Measurements from ENCODE around the gene NMT1.

NMT1 gene

DNA sequence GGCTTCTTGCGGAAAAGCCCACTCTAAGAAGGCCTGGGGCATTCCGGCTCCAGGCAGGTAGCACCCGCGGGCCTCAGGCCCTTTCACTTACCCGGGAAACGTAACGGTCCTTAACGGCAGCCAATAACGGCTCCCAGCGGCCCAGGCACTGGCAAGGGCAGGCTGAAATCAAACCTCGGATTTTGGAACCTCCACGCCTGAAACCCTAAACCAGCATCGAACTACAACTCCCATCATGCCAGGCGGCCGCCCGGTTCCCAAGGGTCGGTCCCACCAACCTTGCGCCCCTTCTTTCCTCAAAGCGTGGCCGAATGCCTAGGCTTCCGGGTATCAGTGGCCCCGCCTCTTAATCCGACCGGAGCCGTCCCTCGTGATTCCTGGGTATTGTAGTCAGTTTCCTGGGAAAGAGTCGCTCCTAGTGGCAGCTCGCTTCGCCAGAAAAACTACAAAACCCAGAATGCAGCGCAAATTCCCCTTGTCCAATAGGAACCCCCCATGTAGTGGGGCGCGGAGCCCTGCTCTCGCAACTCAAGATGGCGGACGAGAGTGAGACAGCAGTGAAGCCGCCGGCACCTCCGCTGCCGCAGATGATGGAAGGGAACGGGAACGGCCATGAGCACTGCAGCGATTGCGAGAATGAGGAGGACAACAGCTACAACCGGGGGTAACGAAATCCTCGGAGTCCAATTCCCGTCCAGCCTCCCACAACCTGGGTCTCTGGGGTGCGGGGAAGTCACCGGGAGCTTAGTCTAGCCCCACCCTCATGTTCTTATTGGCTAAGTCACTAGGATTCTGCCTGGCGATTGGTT lies at the start of gene NMT1:
NMT1 (plus strand) TSS at position 521 of the 809 bp plus-strand sequence; CDS start at position 534, 13 bp downstream.
- no peak for TF ChIP-seq Cebpa-rat (IDR thresholded peaks at IDR 0.05)
- peak within 1 kb of the TSS; percentile 91 for H3K27ac ChIP-seq
- peaks cover 39% of the 10 kb centered on the region for H4K20me1 ChIP-seq

DNA sequence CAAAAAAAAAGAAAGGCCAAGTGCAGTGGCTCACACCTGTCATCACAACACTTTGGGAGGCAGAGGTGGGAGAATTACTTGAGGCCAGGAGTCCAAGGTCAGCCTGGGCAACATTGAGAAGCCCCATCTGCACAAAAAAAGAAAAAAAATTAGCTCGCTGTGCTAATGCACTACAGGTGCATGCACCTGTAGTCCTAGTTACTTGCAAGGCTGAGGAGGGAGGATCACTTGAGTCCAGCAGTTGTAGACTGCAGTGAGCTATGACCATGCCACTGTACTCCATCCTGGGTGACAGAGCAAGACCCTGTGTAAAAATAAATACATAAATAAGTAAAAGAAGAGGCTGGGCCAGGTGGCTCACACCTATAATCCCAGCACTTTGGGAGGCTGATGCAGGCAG lies 49.4 kb upstream of the NMT1 start:
- Histone ChIP-seq H3K27ac (no peak overlapping the region), H3K9ac (no peak overlapping the region), H3K9me3 (no peaks in the 10 kb centered on the region), H3K27me3 (no peaks in the 10 kb centered on the region), H4K20me1 (no peaks in the 10 kb centered on the region), H3K4me1 (no peaks in the 10 kb centered on the region), H3K36me3 (no peaks in the 10 kb centered on the region), H3K4me2 (no peak overlapping the region), H3K4me3 (no peak overlapping the region)
- TF ChIP-seq Cebpa-rat (IDR thresholded peaks at IDR 0.05), result no peak

More for the DNA sequence above, at the start of gene NMT1:
- H3K4me2 ChIP-seq, result peak within 1 kb of the TSS; percentile 93
- H3K4me1 ChIP-seq, result peaks cover 40% of the 10 kb centered on the region
- H3K9ac ChIP-seq, result peak within 1 kb of the TSS; percentile 90
- peak within 1 kb of the TSS; percentile 78 for H3K4me3 ChIP-seq
- H3K27me3 ChIP-seq, result no peaks in the 10 kb centered on the region
- no peaks in the 10 kb centered on the region for H3K9me3 ChIP-seq
- peaks cover 18% of the 10 kb centered on the region; the same call in 1 of the 2 replicates for H3K36me3 ChIP-seq

DNA sequence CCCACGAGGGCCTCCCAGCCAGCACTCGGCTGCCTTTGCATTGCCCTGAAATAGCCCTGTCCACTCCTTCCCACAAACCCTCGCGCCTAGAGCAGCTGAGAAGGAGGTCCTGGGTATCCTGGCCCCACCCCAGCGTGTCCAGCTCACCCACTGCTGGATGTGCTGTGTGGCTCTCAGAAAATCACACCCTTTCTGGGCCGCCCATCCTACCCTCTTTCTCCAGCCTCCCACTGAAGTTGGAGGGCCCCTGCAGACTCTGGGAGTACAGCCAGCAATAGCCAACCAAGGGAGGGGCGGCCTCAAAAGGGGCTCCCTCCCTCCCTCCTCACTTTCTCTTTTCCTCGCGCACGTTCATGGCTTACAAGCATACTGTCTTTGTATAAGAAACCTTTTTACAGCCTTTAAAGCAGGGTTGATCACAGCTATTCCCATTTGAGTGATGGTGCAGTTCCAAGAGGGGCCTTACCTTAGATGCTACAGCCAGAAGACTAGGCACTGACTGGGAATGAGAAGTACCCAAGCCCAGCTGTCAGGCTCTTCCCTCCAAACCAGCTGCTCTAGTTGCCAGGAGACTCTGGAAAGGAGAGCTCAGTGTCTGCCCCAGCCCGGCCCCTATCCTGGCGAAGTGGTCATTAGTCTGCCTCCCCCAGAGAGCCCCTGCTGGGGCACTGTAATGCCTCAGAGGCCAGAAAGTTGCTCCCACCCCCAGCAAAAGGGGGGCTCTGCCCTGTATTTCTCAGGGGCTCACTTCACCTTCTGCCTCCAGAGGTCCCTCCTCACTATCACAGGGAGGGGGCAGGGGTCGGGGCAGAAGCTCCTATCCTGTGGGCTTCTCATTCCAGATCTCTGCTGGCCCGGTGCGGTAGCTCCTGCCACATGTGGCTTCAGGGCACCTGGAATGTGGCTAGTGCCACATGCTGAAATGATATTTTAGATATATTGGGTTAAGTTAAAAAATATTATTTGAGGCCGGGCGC lies 47.8 kb upstream of the NMT1 start:
- H3K27ac ChIP-seq, result no peak overlapping the region

DNA sequence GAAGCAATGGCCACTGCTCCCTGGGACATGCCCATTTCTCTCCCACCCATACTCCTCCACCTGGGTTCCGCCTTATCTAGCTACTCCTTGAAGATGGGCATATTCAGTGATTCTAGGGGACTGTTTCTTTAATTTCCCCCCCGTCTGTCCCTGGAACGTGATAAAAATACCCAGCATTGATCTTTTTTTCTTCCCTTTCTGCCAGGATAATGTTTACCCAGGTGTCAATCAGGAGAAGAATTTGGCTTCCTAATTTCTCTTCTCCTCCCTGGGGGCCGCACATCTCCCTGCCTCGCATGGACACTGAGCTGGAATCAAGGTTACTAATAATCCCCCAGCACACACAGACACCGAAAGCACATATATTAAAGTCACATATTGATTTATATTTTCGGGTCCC lies 44.9 kb upstream of the NMT1 start:
- H3K4me1 ChIP-seq, result peaks cover 17% of the 10 kb centered on the region
- H3K27me3 ChIP-seq, result peaks cover 41% of the 10 kb centered on the region
- no peak overlapping the region for H3K9ac ChIP-seq
- H3K4me2 ChIP-seq, result no peak overlapping the region
- TF ChIP-seq Cebpa-rat (IDR thresholded peaks at IDR 0.05), result no peak
- H3K9me3 ChIP-seq, result no peaks in the 10 kb centered on the region
- H3K27ac ChIP-seq, result no peak overlapping the region
- H4K20me1 ChIP-seq, result peaks cover 35% of the 10 kb centered on the region
- no peak overlapping the region for H3K4me3 ChIP-seq
- H3K36me3 ChIP-seq, result no peaks in the 10 kb centered on the region

More for the DNA sequence above, 47.8 kb upstream of the NMT1 start:
- Histone ChIP-seq H3K4me2 (no peak overlapping the region), H3K27me3 (peaks cover 12% of the 10 kb centered on the region), H3K4me3 (no peak overlapping the region), H3K36me3 (no peaks in the 10 kb centered on the region), H3K9me3 (no peaks in the 10 kb centered on the region), H4K20me1 (peaks cover 8% of the 10 kb centered on the region), H3K9ac (no peak overlapping the region), H3K4me1 (no peaks in the 10 kb centered on the region)
- TF ChIP-seq Cebpa-rat (IDR thresholded peaks at IDR 0.05), result no peak

DNA sequence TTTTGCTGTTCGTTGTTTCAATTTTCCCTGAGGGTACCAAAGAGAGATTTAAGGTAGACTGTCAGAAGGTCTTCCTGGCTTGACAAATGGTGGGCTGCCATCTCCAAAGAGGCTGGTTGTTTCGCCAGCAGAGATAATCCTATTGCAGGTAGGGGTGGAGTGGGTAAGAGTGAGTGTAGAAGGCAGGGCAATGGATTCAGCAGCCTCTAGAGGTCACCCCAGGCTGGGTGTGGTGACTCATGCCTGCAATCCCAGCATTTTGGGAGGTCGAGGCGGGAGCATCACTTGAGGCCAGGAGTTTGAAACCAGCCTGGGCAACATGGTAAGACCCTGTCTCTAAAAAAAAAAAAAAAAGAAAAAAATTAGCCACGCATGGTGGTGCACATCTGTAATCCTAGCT lies 44.3 kb upstream of the NMT1 start:
- no peak overlapping the region for H3K4me3 ChIP-seq
- H3K9ac ChIP-seq, result no peak overlapping the region
- no peak overlapping the region for H3K4me2 ChIP-seq
- H3K27me3 ChIP-seq, result peaks cover 47% of the 10 kb centered on the region
- H3K27ac ChIP-seq, result no peak overlapping the region
- peaks cover 41% of the 10 kb centered on the region for H4K20me1 ChIP-seq
- no peaks in the 10 kb centered on the region for H3K9me3 ChIP-seq
- peaks cover 21% of the 10 kb centered on the region for H3K4me1 ChIP-seq
- TF ChIP-seq Cebpa-rat (IDR thresholded peaks at IDR 0.05), result no peak
- H3K36me3 ChIP-seq, result no peaks in the 10 kb centered on the region

DNA sequence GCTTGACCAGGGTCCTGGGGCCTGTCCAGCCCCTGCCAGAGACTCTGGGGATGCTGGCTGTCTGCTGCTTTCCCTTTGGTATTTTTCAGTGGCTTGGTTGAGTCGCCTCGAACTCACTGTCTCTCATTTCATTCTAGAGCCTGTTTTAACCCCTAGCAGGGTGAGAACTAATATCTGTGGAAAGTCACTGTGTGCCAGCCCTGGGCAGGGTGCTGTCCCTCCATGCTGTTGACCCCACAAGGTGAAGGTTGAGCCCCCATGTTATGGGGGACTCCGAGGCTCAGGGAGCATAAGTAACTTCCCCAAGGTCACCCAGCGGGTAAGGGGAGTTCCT lies 42.6 kb upstream of the NMT1 start:
- Histone ChIP-seq H3K27me3 (peaks cover 58% of the 10 kb centered on the region), H3K27ac (no peak overlapping the region), H3K36me3 (peaks cover 11% of the 10 kb centered on the region; the same call in 1 of the 2 replicates), H3K4me2 (peak overlapping the region; percentile 98), H3K4me1 (peaks cover 26% of the 10 kb centered on the region), H3K9me3 (no peaks in the 10 kb centered on the region), H3K4me3 (peak overlapping the region; percentile 67), H4K20me1 (peaks cover 53% of the 10 kb centered on the region), H3K9ac (peak overlapping the region; percentile 64; the same call in 1 of the 2 replicates)
- no peak for TF ChIP-seq Cebpa-rat (IDR thresholded peaks at IDR 0.05)

DNA sequence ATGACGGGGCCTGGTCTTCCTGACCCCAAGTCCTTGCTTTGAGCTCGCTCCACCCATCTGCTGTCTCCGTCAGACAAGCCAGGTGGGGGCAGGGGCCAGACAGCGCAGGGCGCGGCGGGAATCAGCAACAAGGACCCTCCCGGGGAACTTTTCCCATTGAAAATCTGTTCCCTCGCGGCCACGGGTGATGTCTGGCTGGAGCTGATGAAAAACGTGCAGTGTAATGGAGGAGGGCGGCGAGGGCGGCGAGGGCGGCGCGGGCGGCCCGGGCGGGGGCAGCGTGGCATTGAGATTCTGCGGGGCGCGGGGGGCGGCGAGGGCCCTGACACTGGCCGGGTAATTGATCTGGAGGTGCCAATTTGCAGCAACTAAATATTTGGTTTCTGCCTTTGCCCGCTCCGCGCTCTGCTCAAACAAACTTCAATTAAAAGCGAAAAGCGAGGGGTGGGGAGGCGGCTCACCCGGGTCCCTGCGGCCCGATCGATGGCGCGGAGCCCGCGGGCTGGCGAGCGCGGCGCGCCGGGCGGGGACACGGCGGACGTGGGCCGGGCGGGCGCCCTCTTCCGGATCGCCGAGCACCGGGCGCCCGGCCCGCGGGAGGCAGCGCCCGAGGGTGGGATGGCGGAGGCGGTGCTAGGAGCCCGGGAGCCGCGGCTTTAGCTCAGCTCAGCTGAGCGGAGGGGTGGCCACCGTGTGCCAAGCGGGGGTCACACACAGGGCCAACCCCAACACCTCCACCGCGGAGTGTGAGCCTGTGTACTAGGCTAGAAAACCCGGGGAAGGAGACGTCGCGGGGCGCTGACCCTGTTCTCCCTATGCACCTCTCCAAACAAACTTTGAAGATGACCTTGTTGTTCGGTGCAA lies 42.0 kb upstream of the NMT1 start:
- Histone ChIP-seq H4K20me1 (peaks cover 53% of the 10 kb centered on the region), H3K9ac (peak overlapping the region; percentile 64), H3K4me3 (peak overlapping the region; percentile 67), H3K36me3 (peaks cover 17% of the 10 kb centered on the region), H3K27ac (0 out of 2 replicates have a peak overlapping the region, but pooled peaks have one; percentile 4), H3K4me2 (peak overlapping the region; percentile 98), H3K9me3 (no peaks in the 10 kb centered on the region), H3K27me3 (peaks cover 58% of the 10 kb centered on the region), H3K4me1 (peaks cover 26% of the 10 kb centered on the region)
- no peak for TF ChIP-seq Cebpa-rat (IDR thresholded peaks at IDR 0.05)

DNA sequence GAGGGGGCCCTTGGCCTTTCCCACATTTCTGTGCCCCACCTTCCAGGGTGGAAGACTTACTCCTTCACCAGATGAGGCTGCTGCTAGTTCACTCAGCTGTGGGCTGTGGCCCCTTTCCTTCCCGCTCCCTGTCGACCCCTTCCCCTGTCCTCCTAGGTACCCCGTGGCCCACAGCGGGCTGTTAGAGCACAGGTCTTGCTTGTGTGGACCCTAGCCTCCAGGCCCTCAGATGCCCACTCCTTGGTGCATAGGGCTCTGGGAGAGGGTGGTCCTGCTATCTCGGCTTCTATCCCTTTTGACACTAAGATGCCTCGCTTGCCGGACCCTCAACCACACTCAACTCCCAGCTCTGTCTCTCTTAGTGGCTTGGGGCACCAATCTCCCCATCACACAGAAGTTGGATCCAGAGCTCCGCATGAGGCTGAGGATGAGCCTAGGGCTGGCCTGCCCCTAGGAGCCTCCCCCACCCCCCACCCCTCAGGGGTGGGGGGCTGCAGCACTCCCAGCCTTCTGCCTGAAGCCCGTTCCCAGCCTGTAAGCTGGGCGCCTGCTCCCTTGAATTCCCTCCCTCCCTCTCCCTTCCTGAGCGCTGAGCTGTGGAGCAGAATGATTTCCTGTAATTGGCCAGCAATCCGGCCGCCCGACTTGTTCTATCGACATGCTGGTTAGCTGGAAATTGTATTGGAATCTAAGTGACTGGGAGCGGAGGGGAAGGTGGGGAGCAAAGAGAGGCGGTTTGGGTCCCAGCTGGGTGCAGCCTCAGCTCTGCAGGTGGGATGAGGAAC lies 40.6 kb upstream of the NMT1 start:
- H3K4me3 ChIP-seq, result no peak overlapping the region
- no peak overlapping the region for H3K4me2 ChIP-seq
- no peak overlapping the region for H3K27ac ChIP-seq
- no peak for TF ChIP-seq Cebpa-rat (IDR thresholded peaks at IDR 0.05)
- no peaks in the 10 kb centered on the region for H3K9me3 ChIP-seq
- H4K20me1 ChIP-seq, result peaks cover 53% of the 10 kb centered on the region
- peaks cover 27% of the 10 kb centered on the region for H3K36me3 ChIP-seq
- H3K4me1 ChIP-seq, result peaks cover 26% of the 10 kb centered on the region
- no peak overlapping the region for H3K9ac ChIP-seq
- H3K27me3 ChIP-seq, result peaks cover 58% of the 10 kb centered on the region
